ENCODE data around the gene ALDH8A1. TPM values are rescaled to one million over a fixed set of nuclear protein-coding genes. Genes with fewer than 3 reads are reported as not detected.

Gene ALDH8A1
- total and polyA plus RNA-seq, 2 of the 13 experiments (the other 11 are each of a cell fraction or from before 2014, with no cell fraction given), result 1.1 to 3.4 TPM

DNA sequence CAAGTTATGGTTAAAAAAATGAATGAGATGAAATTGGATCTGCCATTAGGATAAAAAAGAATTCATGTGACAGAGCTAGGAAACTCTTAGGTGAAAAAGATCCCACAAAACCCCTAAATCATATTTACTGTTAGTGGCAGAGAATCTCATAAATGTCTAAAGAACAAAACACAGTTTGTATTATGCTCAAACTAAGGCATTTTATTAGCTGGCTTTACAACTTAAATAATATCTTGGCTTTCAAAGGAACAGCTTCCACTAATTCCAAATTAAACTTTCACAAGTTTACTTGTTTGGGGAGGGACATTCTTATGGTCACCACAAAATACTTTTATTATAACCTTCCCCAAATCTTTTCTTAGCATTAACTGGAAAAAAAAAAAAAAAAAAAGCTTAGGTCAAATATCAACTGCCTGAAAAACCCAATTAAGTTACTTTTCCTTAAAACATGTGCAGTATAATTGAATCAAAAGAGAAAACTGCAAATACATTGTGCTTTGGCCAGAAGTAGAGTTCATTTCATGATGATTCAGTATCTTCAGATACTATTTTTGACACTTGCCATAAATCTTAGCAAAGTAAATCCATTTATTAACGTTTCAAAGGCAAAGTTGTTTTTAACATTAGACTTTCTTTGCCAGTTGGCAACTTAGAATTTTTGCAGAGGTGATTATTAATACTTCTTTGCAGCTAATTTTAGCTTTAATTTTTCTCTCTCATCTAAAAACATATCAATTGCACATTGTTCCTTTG lies 14.7 kb upstream of the ALDH8A1 start:
- DNase-seq (ENCODE audit: low spot score) (no peak), ATAC-seq (no peak), FAIRE-seq (no peak)
- H4K20me1 ChIP-seq (ENCODE audit: insufficient read depth, low read length), result no peaks in the 10 kb centered on the region
- in situ Hi-C loops (cut with HindIII; ENCODE audit: extremely low pct_ligation_motif_present, low pct_unique_long_range_greater_than_20kb), result no loop called here
- H3K27ac ChIP-seq (ENCODE audit: extremely low read length, insufficient read depth, low read length), result no peak overlapping the region
- H3K9me3 ChIP-seq (ENCODE audit: low read length), result no peaks in the 10 kb centered on the region
- H2AFZ ChIP-seq (ENCODE audit: low read length), result no peak overlapping the region
- peaks cover 1 to 24% of the 10 kb centered on the region in 2 experiments for H3K36me3 ChIP-seq (replicated peaks in 1 of 2; ENCODE audit: control insufficient read depth in 1 of 2, insufficient read depth in 2 of 2, low read length in 2 of 2)
- H3K4me3 ChIP-seq (replicated peaks in 1 of 3; ENCODE audit: insufficient read depth in 1 of 3, low read depth in 2 of 3, low read length in 3 of 3), result no peak overlapping the region
- H3K79me2 ChIP-seq (ENCODE audit: insufficient read depth, low read length), result no peaks in the 10 kb centered on the region
- 94% methylated on average over 1 of the region's 1 CpG for WGBS (ENCODE audit: low lambda C conversion rate)
- POLR2A ChIA-PET, result no interaction called here
- no peak overlapping the region for H3K4me2 ChIP-seq (ENCODE audit: low read depth, low read length)
- CTCF ChIA-PET (ENCODE audit: low intra/inter-chr PET ratio, low total read pairs), result no interaction called here
- BruUV-seq (replicated peaks), result TSS peak; percentile 21
- H3K27me3 ChIP-seq (ENCODE audit: control insufficient read depth in 1 of 2, insufficient read depth in 2 of 2, low read length in 2 of 2), result no peaks in the 10 kb centered on the region
- no peak overlapping the region for H3K9ac ChIP-seq (ENCODE audit: insufficient read depth, low read depth, low read length)
- no peaks in the 10 kb centered on the region for H3K4me1 ChIP-seq (ENCODE audit: insufficient read depth, low read length)
- intact Hi-C loops (cut with micrococcal nuclease; ENCODE audit: unreplicated experiment), result no loop called here
- TF ChIP-seq GLMP (CRISPR knock-in tag; IDR thresholded peaks at IDR 0.05; ENCODE audit: borderline replicate concordance) (no peak), ZNF556 (CRISPR knock-in tag; IDR thresholded peaks at IDR 0.05; ENCODE audit: borderline replicate concordance) (no peak), MBNL3 (CRISPR knock-in tag; conservative IDR thresholded peaks at IDR 0.05) (no peak), TRAFD1 (CRISPR knock-in tag; IDR thresholded peaks at IDR 0.05; ENCODE audit: borderline replicate concordance) (no peak), SP4 (CRISPR knock-in tag; IDR thresholded peaks at IDR 0.05) (no peak), ZNF598 (CRISPR knock-in tag; IDR thresholded peaks at IDR 0.05; ENCODE audit: borderline replicate concordance) (no peak), KLF16 (CRISPR knock-in tag; IDR thresholded peaks at IDR 0.05) (no peak), NBN (conservative IDR thresholded peaks at IDR 0.05) (no peak)
- TF ChIP-seq, protein P1, sequence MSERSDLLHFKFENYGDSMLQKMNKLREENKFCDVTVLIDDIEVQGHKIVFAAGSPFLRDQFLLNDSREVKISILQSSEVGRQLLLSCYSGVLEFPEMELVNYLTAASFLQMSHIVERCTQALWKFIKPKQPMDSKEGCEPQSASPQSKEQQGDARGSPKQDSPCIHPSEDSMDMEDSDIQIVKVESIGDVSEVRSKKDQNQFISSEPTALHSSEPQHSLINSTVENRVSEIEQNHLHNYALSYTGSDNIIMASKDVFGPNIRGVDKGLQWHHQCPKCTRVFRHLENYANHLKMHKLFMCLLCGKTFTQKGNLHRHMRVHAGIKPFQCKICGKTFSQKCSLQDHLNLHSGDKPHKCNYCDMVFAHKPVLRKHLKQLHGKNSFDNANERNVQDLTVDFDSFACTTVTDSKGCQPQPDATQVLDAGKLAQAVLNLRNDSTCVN (CRISPR knock-in tag; IDR thresholded peaks at IDR 0.05; ENCODE audit: borderline replicate concordance), result no peak
- TF ChIP-seq, protein P2, sequence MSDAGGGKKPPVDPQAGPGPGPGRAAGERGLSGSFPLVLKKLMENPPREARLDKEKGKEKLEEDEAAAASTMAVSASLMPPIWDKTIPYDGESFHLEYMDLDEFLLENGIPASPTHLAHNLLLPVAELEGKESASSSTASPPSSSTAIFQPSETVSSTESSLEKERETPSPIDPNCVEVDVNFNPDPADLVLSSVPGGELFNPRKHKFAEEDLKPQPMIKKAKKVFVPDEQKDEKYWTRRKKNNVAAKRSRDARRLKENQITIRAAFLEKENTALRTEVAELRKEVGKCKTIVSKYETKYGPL (CRISPR knock-in tag; IDR thresholded peaks at IDR 0.05), result no peak
- TF ChIP-seq, protein P3, sequence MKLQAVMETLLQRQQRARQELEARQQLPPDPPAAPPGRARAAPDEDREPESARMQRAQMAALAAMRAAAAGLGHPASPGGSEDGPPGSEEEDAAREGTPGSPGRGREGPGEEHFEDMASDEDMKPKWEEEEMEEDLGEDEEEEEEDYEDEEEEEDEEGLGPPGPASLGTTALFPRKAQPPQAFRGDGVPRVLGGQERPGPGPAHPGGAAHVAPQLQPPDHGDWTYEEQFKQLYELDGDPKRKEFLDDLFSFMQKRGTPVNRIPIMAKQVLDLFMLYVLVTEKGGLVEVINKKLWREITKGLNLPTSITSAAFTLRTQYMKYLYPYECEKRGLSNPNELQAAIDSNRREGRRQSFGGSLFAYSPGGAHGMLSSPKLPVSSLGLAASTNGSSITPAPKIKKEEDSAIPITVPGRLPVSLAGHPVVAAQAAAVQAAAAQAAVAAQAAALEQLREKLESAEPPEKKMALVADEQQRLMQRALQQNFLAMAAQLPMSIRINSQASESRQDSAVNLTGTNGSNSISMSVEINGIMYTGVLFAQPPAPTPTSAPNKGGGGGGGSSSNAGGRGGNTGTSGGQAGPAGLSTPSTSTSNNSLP (IDR thresholded peaks at IDR 0.05; ENCODE audit: low read depth, low read length), result no peak
- TF ChIP-seq, protein P4, sequence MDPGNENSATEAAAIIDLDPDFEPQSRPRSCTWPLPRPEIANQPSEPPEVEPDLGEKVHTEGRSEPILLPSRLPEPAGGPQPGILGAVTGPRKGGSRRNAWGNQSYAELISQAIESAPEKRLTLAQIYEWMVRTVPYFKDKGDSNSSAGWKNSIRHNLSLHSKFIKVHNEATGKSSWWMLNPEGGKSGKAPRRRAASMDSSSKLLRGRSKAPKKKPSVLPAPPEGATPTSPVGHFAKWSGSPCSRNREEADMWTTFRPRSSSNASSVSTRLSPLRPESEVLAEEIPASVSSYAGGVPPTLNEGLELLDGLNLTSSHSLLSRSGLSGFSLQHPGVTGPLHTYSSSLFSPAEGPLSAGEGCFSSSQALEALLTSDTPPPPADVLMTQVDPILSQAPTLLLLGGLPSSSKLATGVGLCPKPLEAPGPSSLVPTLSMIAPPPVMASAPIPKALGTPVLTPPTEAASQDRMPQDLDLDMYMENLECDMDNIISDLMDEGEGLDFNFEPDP (CRISPR knock-in tag; conservative IDR thresholded peaks at IDR 0.05), result no peak

Measured in HepG2 (cell line).